RWPE1 (cell line): Measurements from ENCODE around the gene CCDC201.

Experiments used
- CTCF ChIA-PET: fragments of 350-600 bp; sonication (Branson Sonifier 250); formaldehyde crosslinking; extraction: SDS; loops from one replicate; lab custom pipeline; 2021; lab: Yijun Ruan, JAX
- POLR2A ChIA-PET: fragments of 400-600 bp; formaldehyde crosslinking; extraction: SDS; loops from one replicate; lab custom pipeline; 2020; ENCODE audit warnings: antibody characterized with exemption; ENCODE audit not compliant: low non-redundant PET; lab: Yijun Ruan, JAX
- DNase-seq: peaks from one replicate; pipeline ENCODE4 v3.0.0; 2012; ENCODE audit warnings: low spot score
- H3K27ac ChIP-seq: fragments of 450-650 bp; 2 replicates; pipeline ENCODE4 v1.5.1; 2017
- CTCF ChIP-seq: fragments of 450-650 bp; conservative IDR thresholded peaks from 2 replicates; pipeline ENCODE4 v1.5.1; 2017; ENCODE audit warnings: low read depth, mild to moderate bottlenecking

The CCDC201 gene

GRCh38 chr7:45888185-45888992, 15.5 kb upstream of the CCDC201 start, which contains the start of gene IGFBP1:
Gene IGFBP1, plus strand, starts transcription at chr7:45888488. Its CDS starts 165 bp downstream, at chr7:45888653.
- H3K27ac ChIP-seq, result no peak within 1 kb of the TSS
- no peak for DNase-seq
- TF ChIP-seq CTCF, result no peak
- POLR2A ChIA-PET, result no interaction called here
- CTCF ChIA-PET, result interaction anchor here (0.6 to 0.7 kb wide), 3 partner anchors 273 to 1366 kb away, joined by 3 to 5 read pairs (median 3); no protein-coding TSS in a partner anchor

- TF ChIP-seq CTCF, result no peak
- H3K27ac ChIP-seq, result no peak overlapping the region
- ChIA-PET POLR2A (no interaction called here), CTCF (interaction anchor here (0.6 to 0.7 kb wide), 2 partner anchors 274 to 1279 kb away, joined by 3 to 5 read pairs; no protein-coding TSS in a partner anchor)
- no peak for DNase-seq
Observed at GRCh38 chr7:45886931-45887667, 14.2 kb upstream of the CCDC201 start.

GRCh38 chr7:45885264-45885882, 12.5 kb upstream of the CCDC201 start:
- no peak for DNase-seq
- TF ChIP-seq CTCF, result no peak
- H3K27ac ChIP-seq, result no peak overlapping the region
- POLR2A ChIA-PET, result no interaction called here
- CTCF ChIA-PET, result no interaction called here

GRCh38 chr7:45884136-45884535, 11.3 kb upstream of the CCDC201 start:
- ChIA-PET CTCF (interaction anchor here (0.8 kb wide), 1 partner anchor 34 kb away, joined by 3 read pairs; no protein-coding TSS in a partner anchor), POLR2A (no interaction called here)
- no peak for TF ChIP-seq CTCF
- DNase-seq, result no peak
- H3K27ac ChIP-seq, result no peak overlapping the region

GRCh38 chr7:45882465-45882810, 9.6 kb upstream of the CCDC201 start:
- no peak overlapping the region for H3K27ac ChIP-seq
- ChIA-PET CTCF (interaction anchor here (0.6 kb wide), 1 partner anchor 972 kb away, joined by 8 read pairs; no protein-coding TSS in a partner anchor), POLR2A (no interaction called here)
- no peak for TF ChIP-seq CTCF
- DNase-seq, result no peak
